PC-9 (cell line): ENCODE data around the gene DLEC1. TPM values are rescaled to one million over a fixed set of nuclear protein-coding genes. Genes with fewer than 3 reads are reported as not detected.

Experiments used
- BruUV-seq: library from RNA; stranded (reverse); fragments of 400-500 nt; replicated peaks from 2 replicates; lab custom pipeline; 2021; lab: Mats Ljungman, UMichigan
- CTCF ChIA-PET: fragments of 300-600 bp; sonication (Branson Sonifier 250); formaldehyde crosslinking; loops from one replicate; lab custom pipeline; 2022; ENCODE audit warnings: antibody characterized with exemption; lab: Charles Lee
- POLR2A ChIA-PET: fragments of 300-600 bp; sonication (Branson Sonifier 250); formaldehyde crosslinking; loops from one replicate; lab custom pipeline; 2022; ENCODE audit warnings: antibody characterized with exemption; ENCODE audit not compliant: unreplicated experiment; lab: Charles Lee
- DNase-seq, 2 experiments: peaks; one replicate each; pipeline versions ENCODE4 v3.0.0 to v3.0.0-alpha.2; 2015 to 2022; ENCODE audit warnings: mixed read lengths in 1 of 2
- H2AFZ ChIP-seq: fragments of 200-600 bp; sonication (generic); 2 replicates; pipeline ENCODE4 v1.8.1; 2017; ENCODE audit warnings: antibody characterized with exemption
- H3F3A ChIP-seq: fragments of 200-600 bp; sonication (generic); 2 replicates; pipeline ENCODE4 v1.8.1; 2017; ENCODE audit warnings: antibody characterized with exemption, mild to moderate bottlenecking, low read depth; ENCODE audit not compliant: insufficient read depth
- H3K27ac ChIP-seq: fragments of 200-600 bp; sonication (generic); 2 replicates; pipeline ENCODE4 v1.6.1; 2016; ENCODE audit warnings: mixed run types
- H3K27me3 ChIP-seq: fragments of 200-600 bp; sonication (generic); 2 replicates; pipeline ENCODE4 v1.6.1; 2016; ENCODE audit warnings: low read depth, mixed run types; ENCODE audit not compliant: insufficient read depth
- H3K36me3 ChIP-seq: fragments of 200-600 bp; sonication (generic); 2 replicates; pipeline ENCODE4 v1.6.1; 2016; ENCODE audit warnings: low read depth, mixed run types
- H3K4me1 ChIP-seq: fragments of 200-600 bp; sonication (generic); replicated peaks from 2 replicates; pipeline ENCODE4 v1.6.1; 2016; ENCODE audit warnings: mixed run types; ENCODE audit not compliant: insufficient read depth
- H3K4me2 ChIP-seq: fragments of 200-600 bp; sonication (generic); 2 replicates; pipeline ENCODE4 v1.6.1; 2017; ENCODE audit warnings: mixed run types
- H3K4me3 ChIP-seq: fragments of 200-600 bp; sonication (generic); 2 replicates; pipeline ENCODE4 v1.6.1; 2016; ENCODE audit warnings: mixed run types
- H3K79me2 ChIP-seq: fragments of 200-600 bp; sonication (generic); 2 replicates; pipeline ENCODE4 v1.6.1; 2017; ENCODE audit warnings: low read depth, mixed run types
- H3K9me2 ChIP-seq: fragments of 200-600 bp; sonication (generic); 2 replicates; pipeline ENCODE4 v1.8.1; 2017; ENCODE audit warnings: mild to moderate bottlenecking; ENCODE audit not compliant: insufficient read depth
- H3K9me3 ChIP-seq: fragments of 200-600 bp; sonication (generic); 2 replicates; pipeline ENCODE4 v1.8.1; 2016; ENCODE audit warnings: low read depth; ENCODE audit not compliant: insufficient read depth
- H4K20me1 ChIP-seq: fragments of 200-600 bp; sonication (generic); 2 replicates; pipeline ENCODE4 v1.8.1; 2017; ENCODE audit not compliant: insufficient read depth
- CTCF ChIP-seq: fragments of 200-600 bp; sonication (generic); conservative IDR thresholded peaks from 2 replicates; pipeline ENCODE4 v1.6.1; 2017; ENCODE audit warnings: mixed run types, antibody characterized with exemption, mild to moderate bottlenecking, moderate library complexity
- EZH2 ChIP-seq: fragments of 200-600 bp; sonication (generic); IDR thresholded peaks from 2 replicates; pipeline ENCODE4 v1.8.0; 2017; ENCODE audit warnings: antibody characterized with exemption, low read depth
- intact Hi-C: fragments of 100-400 bp; cut with micrococcal nuclease; formaldehyde crosslinking; loops from one replicate; pipeline ENCODE4 v1.10.0; 2022; ENCODE audit not compliant: unreplicated experiment
- total RNA-seq: library from RNA; stranded (reverse); gene quantifications from 2 replicates; pipeline ENCODE4 v1.2.3, GENCODE V29; 2021

Gene DLEC1
- total RNA-seq, 1 experiment from 2014 or later: 0.35 TPM

GRCh38 chr3:38112378-38112761, 73.4 kb downstream of the DLEC1 start:
- no peak overlapping the region for H3K27ac ChIP-seq
- intact Hi-C loops: no loop called here
- DNase-seq: no peak
- H3K27me3 ChIP-seq: no peaks in the 10 kb centered on the region
- POLR2A ChIA-PET: no interaction called here
- CTCF ChIA-PET: no interaction called here
- TF ChIP-seq CTCF (no peak), EZH2 (no peak)
- no peaks in the 10 kb centered on the region for H4K20me1 ChIP-seq
- no peaks in the 10 kb centered on the region for H3F3A ChIP-seq
- H3K36me3 ChIP-seq: no peaks in the 10 kb centered on the region
- no peak overlapping the region for H2AFZ ChIP-seq
- no TSS peak for BruUV-seq
- H3K4me2 ChIP-seq: no peak overlapping the region
- no peaks in the 10 kb centered on the region for H3K79me2 ChIP-seq
- H3K9me3 ChIP-seq: no peaks in the 10 kb centered on the region
- H3K4me1 ChIP-seq: no peaks in the 10 kb centered on the region
- H3K9me2 ChIP-seq: no peaks in the 10 kb centered on the region
- no peak overlapping the region for H3K4me3 ChIP-seq

- H3K9me3 ChIP-seq: no peaks in the 10 kb centered on the region
- no peaks in the 10 kb centered on the region for H3K4me1 ChIP-seq
- H3K79me2 ChIP-seq: no peaks in the 10 kb centered on the region
- BruUV-seq: no TSS peak
- H3K27me3 ChIP-seq: no peaks in the 10 kb centered on the region
- no peaks in the 10 kb centered on the region for H3K9me2 ChIP-seq
- no peak overlapping the region for H2AFZ ChIP-seq
- CTCF ChIA-PET: no interaction called here
- no peaks in the 10 kb centered on the region for H3F3A ChIP-seq
- TF ChIP-seq CTCF: no peak
- intact Hi-C loops: no loop called here
- no peak overlapping the region for H3K27ac ChIP-seq
- DNase-seq: no peak
- H3K36me3 ChIP-seq: no peaks in the 10 kb centered on the region
- H3K4me2 ChIP-seq: no peak overlapping the region
- no peak overlapping the region for H3K4me3 ChIP-seq
- POLR2A ChIA-PET: interaction anchor here (0.5 kb wide), 1 partner anchor 378 kb away, joined by 11 read pairs; no protein-coding TSS in a partner anchor
- no peaks in the 10 kb centered on the region for H4K20me1 ChIP-seq
These were observed 75.3 kb downstream of the DLEC1 start for GRCh38 chr3:38114052-38114874.

GRCh38 chr3:38114875-38115644, 76.1 kb downstream of the DLEC1 start:
- Histone ChIP-seq H3K27me3 (no peaks in the 10 kb centered on the region), H3K4me3 (no peak overlapping the region), H4K20me1 (no peaks in the 10 kb centered on the region), H3F3A (no peaks in the 10 kb centered on the region), H3K79me2 (no peaks in the 10 kb centered on the region), H2AFZ (no peak overlapping the region), H3K9me3 (no peaks in the 10 kb centered on the region), H3K36me3 (no peaks in the 10 kb centered on the region), H3K27ac (no peak overlapping the region), H3K4me1 (no peaks in the 10 kb centered on the region), H3K9me2 (no peaks in the 10 kb centered on the region), H3K4me2 (no peak overlapping the region)
- CTCF ChIA-PET: no interaction called here
- no peak for DNase-seq
- TF ChIP-seq CTCF: no peak
- no peak for TF ChIP-seq EZH2
- POLR2A ChIA-PET: no interaction called here
- intact Hi-C loops: loop anchor here (5.0 kb wide), 2 partner anchors 232 to 258 kb away; partner anchors contain the start of gene XYLB
- BruUV-seq: TSS peak; percentile 16
